ENCODE results near the gene DEFB114. TPM values are rescaled to one million over a fixed set of nuclear protein-coding genes. Genes with fewer than 3 reads are reported as not detected.

The DEFB114 gene
- total RNA-seq, 1 donor from 2014 or later: not detected

DNA sequence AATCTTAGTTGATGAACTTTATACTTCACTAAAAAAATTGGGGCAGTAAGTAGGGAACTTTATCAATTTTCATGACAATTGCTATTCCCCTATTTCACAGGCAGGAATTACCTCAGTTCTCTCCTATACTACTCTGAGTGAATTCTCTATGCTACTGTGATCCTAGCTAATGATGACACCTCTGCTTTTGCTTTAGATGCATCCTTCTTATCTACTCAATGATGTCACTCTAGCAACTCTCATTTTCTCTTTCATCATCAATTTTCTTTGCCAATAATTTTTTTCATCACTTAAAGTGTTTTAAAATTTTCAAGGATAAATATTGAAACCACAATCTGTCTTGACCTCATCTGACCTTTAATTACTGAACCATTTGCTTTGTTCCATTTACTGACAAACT, 8.1 kb downstream of the DEFB114 start:
- FAIRE-seq: no peak
- no peaks in the 10 kb centered on the region for H4K20me1 ChIP-seq (ENCODE audit: insufficient read depth, low read length)
- no peaks in the 10 kb centered on the region for H3K9me3 ChIP-seq (ENCODE audit: insufficient read depth, low read depth, low read length)
- H3K9ac ChIP-seq (ENCODE audit: low read length): no peak overlapping the region
- H3K9me3 Mint-ChIP-seq (ENCODE audit: unreplicated experiment): no peaks in the 10 kb centered on the region
- no peaks in the 10 kb centered on the region for H3K4me1 ChIP-seq (ENCODE audit: insufficient read depth, low read length)
- no peaks in the 10 kb centered on the region for H3K36me3 Mint-ChIP-seq (ENCODE audit: low read depth, unreplicated experiment)
- no peak overlapping the region for H3K27ac ChIP-seq (ENCODE audit: low read depth, low read length)
- no peaks in the 10 kb centered on the region for H3K79me2 ChIP-seq (ENCODE audit: insufficient read depth, low read length)
- no peaks in the 10 kb centered on the region for H3K27me3 Mint-ChIP-seq (ENCODE audit: low read depth, unreplicated experiment)
- no peak overlapping the region for H3K27ac Mint-ChIP-seq (ENCODE audit: unreplicated experiment)
- H3K4me1 Mint-ChIP-seq (ENCODE audit: low read depth, unreplicated experiment): no peaks in the 10 kb centered on the region
- H3K4me2 ChIP-seq (ENCODE audit: low read length): no peak overlapping the region
- no peaks in the 10 kb centered on the region for H3K36me3 ChIP-seq (ENCODE audit: insufficient read depth, low read length)
- no peak overlapping the region for H3K4me3 Mint-ChIP-seq (ENCODE audit: unreplicated experiment)
- H3K27me3 ChIP-seq (ENCODE audit: insufficient read depth, low read length): no peaks in the 10 kb centered on the region
- H2AFZ ChIP-seq (ENCODE audit: low read depth, low read length): no peak overlapping the region
- no peak for DNase-seq (ENCODE audit: low read depth)
- H3K4me3 ChIP-seq (ENCODE audit: insufficient read depth, low read depth, low read length): no peak overlapping the region
- no peak for TF ChIP-seq EZH2 (IDR thresholded peaks at IDR 0.05; ENCODE audit: insufficient read depth, low read length)
- TF ChIP-seq, protein P1, sequence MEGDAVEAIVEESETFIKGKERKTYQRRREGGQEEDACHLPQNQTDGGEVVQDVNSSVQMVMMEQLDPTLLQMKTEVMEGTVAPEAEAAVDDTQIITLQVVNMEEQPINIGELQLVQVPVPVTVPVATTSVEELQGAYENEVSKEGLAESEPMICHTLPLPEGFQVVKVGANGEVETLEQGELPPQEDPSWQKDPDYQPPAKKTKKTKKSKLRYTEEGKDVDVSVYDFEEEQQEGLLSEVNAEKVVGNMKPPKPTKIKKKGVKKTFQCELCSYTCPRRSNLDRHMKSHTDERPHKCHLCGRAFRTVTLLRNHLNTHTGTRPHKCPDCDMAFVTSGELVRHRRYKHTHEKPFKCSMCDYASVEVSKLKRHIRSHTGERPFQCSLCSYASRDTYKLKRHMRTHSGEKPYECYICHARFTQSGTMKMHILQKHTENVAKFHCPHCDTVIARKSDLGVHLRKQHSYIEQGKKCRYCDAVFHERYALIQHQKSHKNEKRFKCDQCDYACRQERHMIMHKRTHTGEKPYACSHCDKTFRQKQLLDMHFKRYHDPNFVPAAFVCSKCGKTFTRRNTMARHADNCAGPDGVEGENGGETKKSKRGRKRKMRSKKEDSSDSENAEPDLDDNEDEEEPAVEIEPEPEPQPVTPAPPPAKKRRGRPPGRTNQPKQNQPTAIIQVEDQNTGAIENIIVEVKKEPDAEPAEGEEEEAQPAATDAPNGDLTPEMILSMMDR (IDR thresholded peaks at IDR 0.05; ENCODE audit: insufficient read depth, low read depth, low read length): no peak

DNA sequence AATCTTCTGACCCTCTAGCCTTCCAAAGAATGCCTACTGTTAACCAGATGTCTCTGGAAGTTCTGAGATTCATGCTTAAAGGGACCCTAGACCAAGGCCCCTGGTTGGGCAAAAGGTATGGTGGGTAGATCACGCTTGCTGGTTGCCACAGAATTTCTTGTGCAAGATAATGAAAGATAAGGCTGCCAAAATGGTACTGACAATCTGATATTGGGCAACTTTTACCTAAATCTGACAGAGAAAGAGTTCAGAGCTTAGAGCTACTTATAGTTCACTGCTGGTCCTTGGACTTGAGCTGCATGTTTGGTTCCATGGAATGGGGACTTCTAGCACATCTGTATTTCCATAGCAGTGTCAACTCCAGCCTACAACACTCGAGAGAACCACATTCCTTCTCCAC, 12.0 kb downstream of the DEFB114 start:
- no peak for FAIRE-seq
- no peak overlapping the region for H2AFZ ChIP-seq (ENCODE audit: low read depth, low read length)
- H3K27me3 Mint-ChIP-seq (ENCODE audit: low read depth, unreplicated experiment): no peaks in the 10 kb centered on the region

DNA sequence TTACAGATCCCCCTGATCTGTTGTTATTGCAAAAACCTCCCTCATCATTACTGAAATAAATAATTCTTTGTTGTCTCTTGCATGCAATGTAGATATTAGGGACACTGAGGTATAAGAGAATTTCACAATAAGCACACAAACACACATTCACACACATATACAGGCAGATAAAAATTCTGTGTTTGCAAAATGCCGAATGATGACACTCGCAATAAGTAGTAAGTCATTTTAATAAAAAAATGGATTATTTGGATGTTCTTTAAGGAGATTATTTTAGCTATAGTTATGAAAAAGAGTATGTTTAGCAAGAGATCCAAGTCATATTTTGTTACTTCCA, 13.6 kb downstream of the DEFB114 start:
- Mint-ChIP-seq H3K36me3 (ENCODE audit: low read depth, unreplicated experiment) (no peaks in the 10 kb centered on the region), H3K4me3 (ENCODE audit: unreplicated experiment) (no peak overlapping the region), H3K27me3 (ENCODE audit: low read depth, unreplicated experiment) (no peaks in the 10 kb centered on the region), H3K4me1 (ENCODE audit: low read depth, unreplicated experiment) (no peaks in the 10 kb centered on the region), H3K27ac (ENCODE audit: unreplicated experiment) (no peak overlapping the region), H3K9me3 (ENCODE audit: unreplicated experiment) (no peaks in the 10 kb centered on the region)
- Histone ChIP-seq H3K9me3 (ENCODE audit: insufficient read depth, low read depth, low read length) (no peaks in the 10 kb centered on the region), H2AFZ (ENCODE audit: low read depth, low read length) (no peak overlapping the region), H3K27me3 (ENCODE audit: insufficient read depth, low read length) (no peaks in the 10 kb centered on the region), H3K4me2 (ENCODE audit: low read length) (no peak overlapping the region), H3K36me3 (ENCODE audit: insufficient read depth, low read length) (no peaks in the 10 kb centered on the region), H3K4me3 (ENCODE audit: insufficient read depth, low read depth, low read length) (no peak overlapping the region), H3K9ac (ENCODE audit: low read length) (no peak overlapping the region), H3K27ac (ENCODE audit: low read depth, low read length) (no peak overlapping the region), H4K20me1 (ENCODE audit: insufficient read depth, low read length) (no peaks in the 10 kb centered on the region), H3K4me1 (ENCODE audit: insufficient read depth, low read length) (no peaks in the 10 kb centered on the region), H3K79me2 (ENCODE audit: insufficient read depth, low read length) (no peaks in the 10 kb centered on the region)
- no peak for TF ChIP-seq EZH2 (IDR thresholded peaks at IDR 0.05; ENCODE audit: insufficient read depth, low read length)
- TF ChIP-seq, protein P1 (IDR thresholded peaks at IDR 0.05; ENCODE audit: insufficient read depth, low read depth, low read length): no peak
- DNase-seq (ENCODE audit: low read depth): no peak
- no peak for FAIRE-seq

More for the DNA sequence above, 12.0 kb downstream of the DEFB114 start:
- H3K4me1 ChIP-seq (ENCODE audit: insufficient read depth, low read length): no peaks in the 10 kb centered on the region
- no peak for TF ChIP-seq EZH2 (IDR thresholded peaks at IDR 0.05; ENCODE audit: insufficient read depth, low read length)
- TF ChIP-seq, protein P1 (IDR thresholded peaks at IDR 0.05; ENCODE audit: insufficient read depth, low read depth, low read length): no peak
- H3K4me3 ChIP-seq (ENCODE audit: insufficient read depth, low read depth, low read length): no peak overlapping the region
- no peaks in the 10 kb centered on the region for H3K9me3 ChIP-seq (ENCODE audit: insufficient read depth, low read depth, low read length)
- H4K20me1 ChIP-seq (ENCODE audit: insufficient read depth, low read length): no peaks in the 10 kb centered on the region
- H3K4me2 ChIP-seq (ENCODE audit: low read length): no peak overlapping the region
- no peaks in the 10 kb centered on the region for H3K79me2 ChIP-seq (ENCODE audit: insufficient read depth, low read length)
- Mint-ChIP-seq H3K9me3 (ENCODE audit: unreplicated experiment) (no peaks in the 10 kb centered on the region), H3K27ac (ENCODE audit: unreplicated experiment) (no peak overlapping the region), H3K4me1 (ENCODE audit: low read depth, unreplicated experiment) (no peaks in the 10 kb centered on the region), H3K36me3 (ENCODE audit: low read depth, unreplicated experiment) (no peaks in the 10 kb centered on the region), H3K4me3 (ENCODE audit: unreplicated experiment) (no peak overlapping the region)
- no peak for DNase-seq (ENCODE audit: low read depth)
- no peaks in the 10 kb centered on the region for H3K27me3 ChIP-seq (ENCODE audit: insufficient read depth, low read length)
- no peak overlapping the region for H3K27ac ChIP-seq (ENCODE audit: low read depth, low read length)
- H3K9ac ChIP-seq (ENCODE audit: low read length): no peak overlapping the region
- H3K36me3 ChIP-seq (ENCODE audit: insufficient read depth, low read length): no peaks in the 10 kb centered on the region
